ENCODE results near the gene AP5S1.
A peak's percentile ranks its signal among the peaks of the same experiment; 100 is the strongest.
"Not testable (repeated sequence)": the region's sequence is repeated elsewhere in the genome, so short reads cannot be mapped to it uniquely, and the experiment has no call there.

The AP5S1 gene

DNA sequence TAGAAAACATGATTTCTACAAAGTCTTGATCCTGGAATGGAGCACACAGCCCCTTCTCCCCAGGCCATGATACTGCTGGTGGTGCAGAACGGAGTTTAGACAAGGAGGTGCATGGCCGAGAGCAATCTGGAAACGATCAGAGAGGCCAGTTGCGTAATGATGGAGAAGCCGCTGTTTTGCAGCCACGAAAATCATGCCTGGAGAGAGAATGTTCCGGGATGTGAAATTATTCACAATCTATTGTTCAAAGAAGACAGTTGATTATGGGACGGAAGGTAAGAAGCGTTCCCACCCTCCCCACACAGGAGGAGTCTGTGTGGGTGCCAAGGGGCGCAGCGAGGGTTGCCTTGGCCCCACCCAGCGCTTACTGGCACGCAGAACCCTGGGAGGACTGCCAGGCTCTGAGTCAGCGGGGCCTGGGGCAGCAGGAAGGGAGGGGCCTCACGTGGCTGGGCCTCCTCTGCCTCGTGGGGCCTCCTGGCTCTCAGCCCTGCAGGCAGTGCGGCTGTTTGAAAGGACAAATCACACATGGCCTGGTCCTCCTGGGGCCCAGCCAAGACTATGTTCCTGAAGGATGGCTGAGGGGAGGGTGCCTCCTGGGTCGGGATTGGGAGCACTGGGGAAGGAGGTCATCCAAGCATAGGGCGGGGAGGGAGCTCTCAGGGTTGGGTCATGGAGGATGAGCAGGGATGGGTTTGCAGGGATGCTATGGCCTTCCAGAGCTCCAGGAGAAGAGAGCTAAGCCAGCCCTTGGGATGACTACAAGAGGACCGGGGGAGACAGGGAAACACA, 8.7 kb upstream of the AP5S1 start:
- DNase-seq = peak; percentile 80 to 99 (median 94)

DNA sequence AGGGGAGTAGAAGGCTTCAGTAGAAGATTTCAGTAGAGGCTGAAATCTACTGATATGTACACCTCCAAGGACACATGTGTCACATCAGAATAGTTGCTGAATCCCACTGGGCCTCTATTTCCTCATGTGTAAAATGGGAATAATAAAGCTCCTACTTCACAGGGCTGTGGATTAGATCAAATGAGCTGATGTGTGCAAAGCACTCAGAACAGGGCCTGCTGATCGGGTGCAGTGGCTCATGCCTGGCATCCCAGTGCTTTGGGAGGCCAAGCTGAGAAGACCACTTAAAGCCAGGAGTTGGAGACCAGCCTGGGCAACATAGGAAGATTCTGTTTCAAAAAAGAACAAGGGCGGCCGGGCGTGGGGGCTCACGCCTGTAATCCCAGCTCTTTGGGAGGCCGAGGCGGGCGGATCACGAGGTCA, 8.1 kb upstream of the AP5S1 start:
- DNase-seq = no peak

DNA sequence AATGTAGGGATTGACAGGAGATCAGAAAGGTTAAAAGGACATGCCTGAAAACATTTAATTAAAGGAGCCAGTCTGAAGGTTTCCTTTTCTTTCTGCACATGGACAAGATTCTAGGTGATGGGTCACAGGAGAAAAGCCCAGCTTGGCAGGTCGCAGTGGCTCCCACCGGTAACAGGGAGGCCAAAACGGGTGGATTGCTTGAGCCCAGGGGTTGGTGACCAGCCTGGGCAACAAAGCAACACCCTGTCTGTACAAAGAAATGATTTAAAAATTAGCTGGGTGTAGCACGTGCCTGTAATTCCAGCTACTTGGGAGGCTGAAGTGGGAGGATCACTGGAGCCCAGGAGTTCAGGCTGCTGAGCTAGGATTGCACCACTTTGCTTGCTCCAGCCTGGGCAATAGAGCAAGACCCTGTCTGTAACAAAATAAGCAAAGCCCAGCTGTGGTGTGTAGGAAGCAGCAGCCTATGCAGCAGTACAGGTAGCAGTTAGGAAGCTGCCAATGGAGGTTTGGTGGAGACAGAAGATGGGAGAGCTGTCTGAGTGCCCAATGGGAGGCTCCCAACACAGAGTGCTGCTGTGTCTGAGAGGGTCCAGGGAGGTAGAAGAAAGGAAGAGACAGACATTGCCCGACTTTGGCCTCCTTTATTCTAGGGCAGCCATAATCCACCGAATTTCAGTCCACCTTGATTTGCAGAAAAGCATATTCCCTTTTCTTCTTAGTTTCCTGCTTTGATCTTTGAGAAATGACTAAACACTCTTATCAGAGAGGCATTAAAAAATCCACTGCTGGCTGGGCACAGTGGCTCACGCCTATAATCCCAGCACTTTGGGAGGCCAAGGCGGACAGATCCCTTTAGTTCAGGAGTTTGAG, 7.1 kb upstream of the AP5S1 start:
- no peak for DNase-seq

DNA sequence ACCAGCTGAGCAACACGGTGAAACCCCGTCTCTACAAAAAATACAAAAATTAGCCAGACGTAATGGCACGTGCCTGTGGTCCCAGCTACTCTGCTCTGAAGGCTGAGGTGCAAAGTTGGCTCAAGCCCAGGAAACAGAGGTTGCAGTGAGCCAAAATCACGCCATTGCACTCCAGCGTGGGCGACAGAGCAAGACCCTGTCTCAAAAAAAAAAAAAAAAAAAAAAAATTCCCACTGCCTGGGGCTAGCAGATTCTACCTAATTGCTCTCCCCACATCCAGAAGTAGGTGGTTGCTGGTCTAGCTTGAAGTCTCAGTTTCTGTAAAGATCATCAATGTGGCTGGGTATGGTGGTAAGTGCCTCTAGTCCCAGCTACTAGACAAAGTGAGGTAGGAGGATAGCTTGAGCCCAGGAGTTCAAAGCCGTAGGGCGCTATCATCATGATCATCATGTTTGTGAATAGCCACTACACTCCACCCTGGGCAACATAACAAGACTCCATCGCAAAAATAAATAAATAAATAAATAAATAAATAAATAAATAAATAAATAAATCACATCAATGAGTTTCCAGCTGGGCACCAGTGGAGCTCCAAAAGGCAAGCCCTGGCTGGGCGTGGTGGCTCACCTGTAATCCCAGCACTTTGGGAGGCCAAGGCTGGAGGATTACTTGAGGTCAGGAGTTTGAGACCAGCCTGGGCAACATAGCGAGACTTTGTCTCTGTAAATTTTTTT, 6.3 kb upstream of the AP5S1 start:
- DNase-seq = no peak

DNA sequence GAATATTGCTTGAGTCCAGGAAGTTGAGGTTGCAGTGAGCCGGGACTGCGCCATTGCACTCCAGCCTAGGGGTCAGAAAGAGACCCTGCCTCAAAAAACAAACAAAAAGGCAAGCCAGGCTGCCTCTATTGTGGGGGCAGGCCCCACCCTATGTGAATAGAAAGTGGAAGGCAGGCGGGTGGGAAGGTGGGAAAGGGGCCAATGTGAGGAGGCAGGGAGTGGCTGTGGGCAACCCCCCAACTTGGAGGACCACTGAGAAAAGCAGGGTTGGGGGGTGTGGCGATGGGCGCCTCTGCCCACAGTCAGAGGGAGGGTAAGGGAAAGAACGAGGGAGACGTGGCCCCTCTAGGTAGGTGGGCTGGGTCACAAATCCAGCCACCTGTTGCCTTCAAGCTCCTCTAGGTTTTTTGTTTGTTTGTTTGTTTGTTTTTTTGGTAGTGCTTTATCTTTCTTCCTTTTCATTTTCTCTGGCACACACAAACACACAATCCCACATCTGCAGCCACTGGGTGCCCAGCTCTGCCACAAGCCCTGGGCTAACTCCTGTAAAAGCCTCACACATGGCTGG, 5.3 kb upstream of the AP5S1 start:
- no peak for DNase-seq

DNA sequence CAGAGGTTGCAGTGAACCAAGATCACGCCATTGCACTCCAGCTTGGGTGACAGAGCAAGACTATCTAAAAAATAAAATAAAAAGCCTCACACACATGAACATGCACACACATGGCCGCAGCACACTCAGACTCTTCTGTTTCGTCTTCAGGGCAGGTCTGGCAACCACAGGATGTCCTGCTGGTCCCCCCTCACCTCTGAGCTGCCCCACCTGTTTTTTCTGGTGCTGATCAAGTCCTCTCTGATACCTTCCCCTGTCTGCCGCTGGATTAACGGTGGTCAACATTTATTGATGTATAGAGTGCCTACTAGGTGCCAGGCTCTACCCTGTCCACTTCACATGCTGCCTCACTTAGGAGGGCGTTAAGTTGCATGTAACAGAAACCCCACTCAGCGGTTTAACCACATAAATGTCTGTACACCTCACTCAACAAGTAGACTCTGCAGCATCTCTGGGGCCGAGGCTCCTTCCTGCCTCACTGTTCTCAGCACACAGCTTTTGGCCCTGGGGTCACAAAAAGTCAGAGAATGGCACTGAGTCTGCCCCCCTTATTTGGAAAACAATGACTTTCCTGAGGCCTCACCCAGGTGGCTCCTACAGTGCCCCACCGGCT, 4.5 kb upstream of the AP5S1 start:
- DNase-seq = no peak

DNA sequence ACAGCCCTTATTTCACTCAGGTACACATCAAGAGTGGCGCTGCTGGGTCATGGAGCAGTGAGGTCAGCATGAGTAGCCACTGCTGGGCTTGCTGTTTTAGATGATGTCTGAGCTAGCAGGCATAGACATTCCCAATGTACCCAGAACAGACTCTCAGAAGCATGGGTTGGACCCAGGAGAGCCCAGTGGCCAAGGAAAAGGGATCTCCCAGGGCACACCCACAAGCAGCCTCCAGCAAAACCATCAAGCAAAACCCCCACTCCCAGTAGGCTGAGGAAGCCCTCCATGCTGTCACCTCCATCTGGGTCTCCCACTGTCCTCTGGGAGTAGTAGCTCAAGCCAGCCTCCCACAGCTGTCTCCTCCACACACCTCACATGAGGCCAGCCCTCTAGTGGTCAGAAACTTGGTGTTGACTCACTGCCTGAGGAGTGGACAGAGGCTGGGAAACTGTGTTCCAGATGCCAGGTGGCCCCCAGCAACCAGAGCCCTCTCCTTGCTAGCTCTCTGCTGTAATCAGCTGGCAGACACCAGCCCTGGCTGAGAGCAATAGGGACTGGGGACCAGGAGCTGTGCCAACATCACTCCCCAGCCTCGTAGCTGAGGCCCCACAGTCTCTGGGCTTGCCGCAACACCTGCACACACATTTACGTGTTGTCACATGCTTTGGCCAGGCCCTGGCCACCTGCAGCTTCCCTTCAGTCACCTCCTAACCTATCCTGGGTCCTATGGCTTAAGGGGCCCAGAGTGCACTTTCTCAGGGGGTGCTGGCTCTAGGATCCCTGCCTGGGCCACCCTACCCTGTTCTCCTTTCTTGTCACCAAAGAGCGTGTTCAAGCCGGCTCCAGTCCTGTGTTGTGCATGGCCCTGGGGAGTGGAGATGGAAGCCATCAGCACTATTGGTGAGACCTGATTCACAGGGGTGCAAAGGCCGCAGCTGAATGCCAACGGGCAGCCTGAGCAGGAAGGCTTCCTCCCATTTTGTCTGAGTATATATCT, 1.9 kb upstream of the AP5S1 start:
- peak in 23 of 56 donors; percentile 10 to 57 (median 29) for DNase-seq

DNA sequence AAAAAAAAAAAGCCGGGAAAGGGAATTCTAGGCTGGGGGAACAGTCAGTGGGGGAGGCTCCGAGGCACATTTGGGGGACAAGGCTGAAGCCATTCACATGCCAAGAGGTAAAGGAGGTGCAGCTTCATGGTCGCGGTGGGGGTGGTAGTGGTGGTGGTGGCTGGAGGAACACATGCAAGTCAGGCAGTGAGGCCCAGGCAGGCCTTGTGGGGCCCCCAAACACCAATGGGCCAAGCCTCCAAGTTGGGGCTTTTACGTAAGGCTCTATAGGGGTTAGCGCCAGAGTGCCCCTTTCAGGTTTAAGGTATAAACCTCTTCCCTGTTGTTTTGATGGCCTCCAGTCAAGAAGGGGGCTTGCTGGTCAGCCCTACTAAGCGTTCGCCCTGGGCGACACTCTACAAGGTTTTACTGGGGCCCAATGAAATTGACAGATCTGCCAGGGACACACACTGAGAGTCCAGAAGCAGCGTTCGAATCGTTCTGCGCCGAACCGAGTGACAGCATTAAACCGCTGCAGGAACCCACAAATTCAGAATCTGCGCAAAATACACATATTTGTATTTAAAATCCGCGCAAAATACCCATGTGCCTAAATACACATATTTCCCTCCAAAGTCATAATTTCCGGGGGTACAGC, 818 bp upstream of the AP5S1 start:
- no peak for DNase-seq

DNA sequence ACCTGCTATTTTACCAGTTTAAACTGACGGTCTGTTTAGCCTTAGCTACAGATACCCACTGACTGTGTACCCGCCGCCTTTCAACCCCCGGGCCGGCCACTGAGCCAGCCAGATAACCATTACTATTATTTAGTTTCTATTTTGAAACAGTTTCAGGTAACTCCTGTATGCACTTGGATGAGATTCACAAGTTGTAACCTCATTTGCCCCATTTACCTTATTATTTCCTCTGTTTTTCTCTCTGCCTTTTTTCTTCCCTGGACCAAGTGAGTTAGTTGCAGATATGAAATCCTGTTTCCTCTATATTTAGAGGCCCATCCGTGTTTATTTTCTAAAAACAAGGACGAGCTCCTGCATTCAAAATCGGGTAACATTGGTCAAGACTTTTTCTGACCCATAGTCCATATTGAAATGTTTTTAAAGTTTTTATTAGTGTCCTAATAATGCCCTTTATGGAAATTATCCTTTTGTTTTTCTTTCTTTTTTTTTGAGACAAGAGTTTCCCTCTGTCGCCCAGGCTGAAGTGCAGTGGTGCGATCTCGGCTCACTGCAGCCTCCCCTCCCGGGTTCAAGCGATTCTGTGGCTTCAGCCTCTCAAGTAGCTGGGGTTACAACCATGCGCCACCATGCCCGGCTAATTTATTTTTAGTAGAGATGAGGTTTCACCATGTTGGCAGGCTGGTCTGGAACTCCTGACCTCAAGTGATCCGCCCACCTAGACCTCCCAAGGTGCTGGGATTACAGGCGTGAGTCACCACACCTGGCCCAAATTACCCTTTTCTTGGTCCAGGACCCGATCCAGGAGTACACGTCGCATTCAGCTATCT, 767 bp downstream of the AP5S1 start:
- no peak for DNase-seq

DNA sequence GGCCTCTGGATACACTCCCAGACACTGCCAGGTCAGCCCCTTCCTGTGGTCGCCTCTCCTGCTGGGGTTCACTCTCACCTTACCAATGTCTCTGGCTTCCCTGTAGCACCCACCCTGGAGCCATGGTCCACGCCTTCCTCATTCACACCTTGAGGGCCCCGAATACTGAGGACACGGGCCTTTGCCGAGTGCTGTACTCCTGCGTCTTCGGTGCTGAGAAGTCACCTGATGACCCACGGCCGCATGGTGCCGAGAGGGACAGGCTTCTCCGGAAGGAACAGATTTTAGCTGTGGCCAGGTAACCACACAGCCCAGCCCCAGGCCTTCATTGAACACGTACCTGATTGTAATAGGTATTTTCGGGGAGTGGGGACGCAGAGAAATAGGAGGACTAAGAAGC, 1.6 kb downstream of the AP5S1 start:
- no peak for DNase-seq

DNA sequence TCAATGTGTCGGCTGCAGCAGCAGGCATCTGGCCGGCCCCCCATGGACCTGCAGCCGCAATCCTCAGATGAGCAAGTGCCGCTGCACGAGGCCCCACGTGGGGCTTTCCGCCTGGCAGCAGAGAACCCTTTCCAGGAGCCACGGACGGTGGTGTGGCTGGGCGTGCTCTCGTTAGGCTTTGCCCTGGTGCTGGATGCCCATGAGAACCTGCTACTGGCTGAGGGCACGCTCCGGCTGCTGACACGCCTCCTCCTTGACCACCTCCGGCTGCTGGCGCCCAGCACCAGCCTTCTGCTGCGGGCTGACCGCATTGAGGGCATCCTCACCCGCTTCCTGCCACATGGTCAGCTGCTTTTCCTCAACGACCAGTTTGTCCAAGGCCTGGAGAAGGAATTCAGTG, 3.5 kb downstream of the AP5S1 start:
- DNase-seq = no peak

DNA sequence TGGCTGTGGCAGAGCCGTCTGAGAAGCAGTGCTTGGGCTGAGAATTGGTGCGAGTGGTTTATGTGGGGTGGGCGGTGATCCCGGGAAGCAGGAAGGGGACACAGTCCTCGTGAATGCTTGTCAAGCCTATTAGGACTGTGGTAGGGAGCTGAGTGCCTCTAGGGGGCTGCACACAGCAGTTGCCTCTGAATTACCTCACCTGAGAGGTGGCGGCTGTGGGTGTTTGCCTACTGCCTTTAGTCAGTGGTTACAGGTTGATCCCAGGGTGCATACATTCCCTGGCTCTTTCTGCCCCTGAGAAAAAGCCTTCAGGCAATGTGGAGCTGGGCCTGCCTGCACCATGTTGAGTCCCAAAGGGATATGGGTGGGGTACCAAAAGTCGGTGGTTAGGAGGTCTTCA, 5.2 kb downstream of the AP5S1 start:
- no peak for DNase-seq

DNA sequence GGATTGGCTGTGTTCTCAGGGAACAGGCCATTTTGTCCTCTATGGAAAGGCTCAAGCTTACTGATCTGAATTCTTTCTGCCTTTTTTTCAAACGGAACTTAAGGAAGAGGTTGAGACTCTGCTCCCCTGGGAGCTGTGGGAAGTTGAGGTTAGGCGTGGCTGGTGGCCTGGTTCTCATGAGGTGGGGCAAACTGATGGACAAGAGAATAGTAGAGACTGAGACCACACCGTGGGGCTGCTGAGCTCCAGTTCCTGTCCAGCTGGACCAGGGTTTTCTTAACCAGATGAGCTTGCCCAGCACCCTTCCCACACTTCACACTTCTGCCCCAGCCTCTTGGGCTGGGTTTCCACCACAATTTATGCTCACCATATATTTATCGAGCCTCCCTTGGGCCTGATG, 6.1 kb downstream of the AP5S1 start:
- DNase-seq = no peak

DNA sequence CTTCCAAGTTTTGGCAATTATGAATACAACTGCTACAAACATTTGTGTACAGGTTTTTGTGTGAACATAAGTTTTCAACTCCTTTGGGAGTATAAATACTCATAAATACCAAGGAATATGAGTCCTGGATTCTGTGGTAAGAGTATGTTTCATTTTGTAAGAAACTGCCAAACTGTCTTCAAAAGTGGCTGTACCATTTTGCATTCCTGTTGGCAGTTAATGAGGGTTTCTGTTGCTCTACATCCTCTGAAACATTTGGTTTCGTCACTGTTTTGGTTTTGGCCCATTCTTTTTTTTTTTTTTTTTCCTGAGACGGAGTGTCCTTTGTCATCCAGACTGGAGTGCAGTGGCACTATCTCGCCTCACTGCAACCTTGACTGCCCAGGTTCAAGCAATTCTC, 8.5 kb downstream of the AP5S1 start:
- no peak for DNase-seq

DNA sequence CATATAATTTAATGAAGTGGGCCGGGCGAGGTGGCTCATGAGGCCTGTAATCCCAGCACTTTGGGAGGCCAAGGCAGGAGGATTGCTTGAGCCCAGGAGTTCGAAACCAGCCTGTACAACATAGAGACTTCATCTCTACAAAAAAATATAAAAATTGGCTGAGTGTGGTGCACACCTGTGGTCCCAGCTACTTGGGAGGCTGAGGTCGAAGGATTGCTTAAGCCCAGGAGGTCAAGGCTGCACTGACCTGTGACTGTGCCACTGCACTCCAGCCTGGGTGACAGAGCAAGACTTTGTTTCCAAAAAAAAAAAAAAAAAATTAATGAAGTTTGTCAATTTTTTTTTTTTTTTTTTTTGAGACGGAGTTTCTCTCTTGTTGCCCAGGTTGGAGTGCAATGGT, 9.5 kb downstream of the AP5S1 start:
- not testable (repeated sequence) for DNase-seq

DNA sequence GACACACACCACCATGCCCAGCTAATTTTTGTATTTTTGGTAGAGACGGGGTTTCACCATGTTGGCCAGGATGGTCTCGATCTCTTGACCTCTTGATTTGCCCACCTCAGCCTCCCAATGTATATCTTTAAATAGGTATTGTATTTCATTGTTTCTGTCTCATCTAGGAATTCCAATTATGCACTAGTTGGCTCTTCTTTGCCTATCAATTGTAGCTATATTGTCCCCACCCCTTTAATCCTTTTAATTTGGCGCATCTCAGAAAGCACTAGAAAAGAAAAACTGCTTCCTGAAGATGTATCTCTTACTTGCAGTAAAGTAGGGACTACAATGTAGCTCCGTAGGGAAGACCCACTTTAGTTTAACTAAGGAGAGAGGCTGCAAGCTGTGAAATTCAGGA, 15.8 kb downstream of the AP5S1 start:
- DNase-seq = no peak

DNA sequence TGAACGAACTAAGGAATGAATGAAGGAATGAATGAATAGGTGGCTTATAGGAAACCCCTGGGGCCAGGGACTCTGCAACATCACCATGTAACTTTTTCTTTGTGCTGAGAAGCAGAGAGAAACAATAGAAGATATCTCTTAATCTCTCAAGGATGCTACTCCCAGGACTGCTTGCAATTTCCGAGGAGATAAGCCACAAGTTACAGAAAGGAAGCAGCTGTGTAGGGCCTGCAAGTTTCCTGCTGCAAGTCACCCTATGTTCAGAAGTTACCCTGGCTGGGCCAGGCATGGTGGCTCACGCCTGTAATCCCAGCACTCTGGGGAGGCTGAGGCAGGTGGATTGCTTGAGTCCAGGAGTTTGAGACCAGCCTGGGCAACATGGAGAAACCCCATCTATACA, 19.0 kb downstream of the AP5S1 start:
- DNase-seq = no peak

DNA sequence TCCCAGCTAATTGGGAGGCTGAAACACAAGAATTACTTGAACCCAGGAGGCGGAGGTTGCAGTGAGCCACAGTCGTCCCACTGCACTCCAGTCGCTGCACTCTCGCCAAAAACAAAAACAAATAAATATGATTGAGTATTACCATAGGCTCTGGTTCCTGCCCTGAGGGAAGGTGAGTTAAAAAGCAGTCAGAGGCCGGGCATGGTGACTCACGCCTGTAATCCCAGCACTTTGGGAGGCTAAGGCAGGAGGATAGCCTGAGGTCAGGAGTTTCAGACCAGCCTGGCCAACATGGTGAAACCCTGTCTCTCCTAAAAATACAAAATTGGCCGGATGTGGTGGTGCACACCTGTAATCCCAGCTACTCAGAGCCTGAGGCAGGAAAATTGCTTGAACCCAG, 19.9 kb downstream of the AP5S1 start:
- DNase-seq = not testable (repeated sequence)
